ENCODE results near the gene BBS12.

GRCh38 chr4:122710434-122711308, 21.8 kb upstream of the BBS12 start:
- TF ChIP-seq POLR2A (IDR thresholded peaks at IDR 0.05; ENCODE audit: low read depth, low read length) (no peak), TAF1 (IDR thresholded peaks at IDR 0.05; ENCODE audit: borderline replicate concordance, low read depth, low read length) (no peak)
